ENCODE measurements around the gene ESPN.

- TF ChIP-seq POLR2A (IDR thresholded peaks at IDR 0.05; ENCODE audit: low read depth, low read length) (no peak), POLR2AphosphoS5 (IDR thresholded peaks at IDR 0.05; ENCODE audit: low read depth, low read length) (no peak), TAF1 (IDR thresholded peaks at IDR 0.05; ENCODE audit: borderline replicate concordance, low read depth, low read length) (no peak)
These were observed 81.8 kb downstream of the ESPN start for GRCh38 chr1:6506210-6507036.

Measured in GM12892 (cell line).